ENCODE results near the gene CRY1. TPM values are rescaled to one million over a fixed set of nuclear protein-coding genes. Genes with fewer than 3 reads are reported as not detected.

Gene CRY1
- total and polyA plus RNA-seq, 2 of the 4 experiments (the other 2 are of a cell fraction), result 5.9 to 9.9 TPM

- H3K4me1 ChIP-seq (ENCODE audit: control insufficient read depth, insufficient read depth, low read length), result no peaks in the 10 kb centered on the region
- no peak overlapping the region for H2AFZ ChIP-seq (replicated peaks; ENCODE audit: low read length, poor library complexity)
- no peaks in the 10 kb centered on the region for H4K20me1 ChIP-seq (ENCODE audit: insufficient read depth, low read length)
- H3K4me2 ChIP-seq (ENCODE audit: low read depth, low read length), result no peak overlapping the region
- H3K9ac ChIP-seq (ENCODE audit: low read depth, low read length), result no peak overlapping the region
- no peak overlapping the region for H2BK5ac ChIP-seq (ENCODE audit: low read depth, low read length, poor library complexity, severe bottlenecking)
- BruUV-seq (replicated peaks), result no TSS peak
- ChIA-PET POLR2A (ENCODE audit: unreplicated experiment) (no interaction called here), CTCF (interaction anchor here (1.3 kb wide), 2 partner anchors 281 to 483 kb away, joined by 3 read pairs; no protein-coding TSS in a partner anchor)
- DNase-seq, result no peak
- intact Hi-C loops (cut with micrococcal nuclease) (loop anchor here (1.0 kb wide), 1 partner anchor 480 kb away; no protein-coding TSS in a partner anchor), in situ Hi-C loops (cut with MboI; ENCODE audit: low sequenced_read_pairs) (loop anchor here (25.0 kb wide), 1 partner anchor 760 kb away; no protein-coding TSS in a partner anchor), dilution Hi-C loops (cut with HindIII; ENCODE audit: low sequenced_read_pairs, unreplicated experiment) (no loop called here)
- no peak overlapping the region for H3K4ac ChIP-seq (ENCODE audit: low read depth, low read length)
- H4K91ac ChIP-seq (ENCODE audit: insufficient read depth, low read depth, low read length), result no peak overlapping the region
- H3K18ac ChIP-seq (ENCODE audit: low read depth, low read length), result no peak overlapping the region
- no peak overlapping the region for H2BK120ac ChIP-seq (ENCODE audit: low read depth, low read length)
- H3K27me3 ChIP-seq (ENCODE audit: control insufficient read depth, insufficient read depth, low read length), result peaks cover 4% of the 10 kb centered on the region; the same call in 1 of the 2 replicates
- no peak overlapping the region for H2BK20ac ChIP-seq (ENCODE audit: low read depth, low read length)
- H3K9me1 ChIP-seq (ENCODE audit: insufficient read depth, low read length), result no peaks in the 10 kb centered on the region
- H3K9me3 ChIP-seq (ENCODE audit: control insufficient read depth, insufficient read depth, low read length), result no peaks in the 10 kb centered on the region
- no peak overlapping the region for H2BK15ac ChIP-seq (ENCODE audit: low read depth, low read length)
- no peak overlapping the region for H3K14ac ChIP-seq (replicated peaks; ENCODE audit: low read depth, low read length)
- TF ChIP-seq USF2 (IDR thresholded peaks at IDR 0.05; ENCODE audit: low read depth, low read length), result no peak
- no peak for TF ChIP-seq RAD21 (IDR thresholded peaks at IDR 0.05; ENCODE audit: low read length)
- no peak for TF ChIP-seq ELK1 (IDR thresholded peaks at IDR 0.05; ENCODE audit: borderline replicate concordance, low read depth, low read length)
- TF ChIP-seq MXI1 (IDR thresholded peaks at IDR 0.05; ENCODE audit: borderline replicate concordance, low read depth, low read length), result no peak
- TF ChIP-seq CHD1 (IDR thresholded peaks at IDR 0.05; ENCODE audit: low read depth, low read length), result no peak
- no peak for TF ChIP-seq NFE2L2 (IDR thresholded peaks at IDR 0.05; ENCODE audit: low read depth, low read length)
- no peak for TF ChIP-seq FOS (IDR thresholded peaks at IDR 0.05; ENCODE audit: low read depth, low read length)
- no peak for TF ChIP-seq BHLHE40 (IDR thresholded peaks at IDR 0.05; ENCODE audit: low read depth, low read length)
- no peak overlapping the region for H4K8ac ChIP-seq (ENCODE audit: low read depth in 2 of 2, low read length in 2 of 2)
- H3K56ac ChIP-seq (ENCODE audit: extremely low read depth, insufficient read depth, low read length), result no peak overlapping the region
- no peak overlapping the region for H2AK9ac ChIP-seq (replicated peaks; ENCODE audit: low read depth, low read length, poor library complexity)
- H3K36me3 ChIP-seq (ENCODE audit: control insufficient read depth, insufficient read depth, low read length), result no peaks in the 10 kb centered on the region
- H2AK5ac ChIP-seq (ENCODE audit: low read depth, low read length), result no peak overlapping the region
- no peak overlapping the region for H3K27ac ChIP-seq (ENCODE audit: insufficient read depth, low read length)
- ATAC-seq (ENCODE audit: low read depth), result no peak
- no peak overlapping the region for H3K23ac ChIP-seq (ENCODE audit: low read depth, low read length)
- WGBS, 2 experiments (ENCODE audit: extremely low coverage in 2 of 2, insufficient read length in 1 of 2), result no CpG with 5 or more reads among the region's 6 CpGs
- H3K79me1 ChIP-seq (ENCODE audit: low read depth in 1 of 2, low read length in 2 of 2), result no peaks in the 10 kb centered on the region
- H3K4me3 ChIP-seq (ENCODE audit: insufficient read depth, low read depth, low read length), result no peak overlapping the region
- H4K5ac ChIP-seq (ENCODE audit: low read depth, low read length), result no peak overlapping the region
These were observed 34.4 kb upstream of the CRY1 start for GRCh38 chr12:107127482-107128430.

Measured in IMR-90 (cell line).